A172 (cell line): Measurements from ENCODE around the gene TENT5C. TPM values are rescaled to one million over a fixed set of nuclear protein-coding genes. Genes with fewer than 3 reads are reported as not detected.

ENCODE experiments used
- DNase-seq: peaks from one replicate; pipeline ENCODE4 v3.0.0-alpha.2; 2015; ENCODE audit warnings: low spot score
- total RNA-seq: library from RNA; depleted of rRNA; stranded (reverse); fragments of >200 nt; shearing (Covaris generic); gene quantifications from 2 replicates; pipeline ENCODE4 v1.2.3, GENCODE V29; 2014; rRNA removed

TENT5C gene
- total RNA-seq, 1 experiment from 2014 or later, result 0.31 TPM

DNA sequence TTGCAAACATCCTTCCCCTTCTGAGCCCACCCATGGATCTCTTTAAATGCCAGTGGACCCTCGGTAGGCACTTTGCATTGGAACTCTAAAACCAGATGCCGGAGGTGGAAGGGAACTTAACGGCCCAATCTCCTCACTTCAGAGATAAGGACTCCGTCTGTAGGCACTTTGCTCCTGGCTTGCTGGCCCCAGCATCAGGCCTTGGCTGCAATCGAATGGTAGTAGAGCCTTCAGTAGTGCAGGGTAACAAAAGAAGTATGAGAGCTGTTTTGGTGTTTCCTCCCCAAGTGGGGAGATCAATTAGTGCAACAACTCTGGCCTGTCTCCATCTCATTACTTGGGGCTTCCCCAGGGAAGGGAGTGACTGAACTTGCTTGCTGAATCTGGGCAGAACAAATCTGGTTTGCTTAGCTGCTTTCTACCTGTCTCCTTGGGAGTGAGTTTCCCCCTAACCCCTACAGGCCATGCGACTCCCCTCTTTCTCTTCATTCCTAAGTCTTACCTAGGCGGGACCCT, 70.8 kb downstream of the TENT5C start:
- no peak for DNase-seq

Other genes with a start within 250 kb of the TENT5C start
- 23.9 and 36.4 TPM in 2 replicates for gene MAN1A2, start 238.6 kb upstream of the TENT5C start, total RNA-seq